ENCODE measurements around the gene ARHGEF1. TPM values are rescaled to one million over a fixed set of nuclear protein-coding genes. Genes with fewer than 3 reads are reported as not detected.
"Not testable (repeated sequence)": the region's sequence is repeated elsewhere in the genome, so short reads cannot be mapped to it uniquely, and the experiment has no call there.

The ARHGEF1 gene
- total RNA-seq, 1 donor from 2014 or later, result 34.7 TPM

DNA sequence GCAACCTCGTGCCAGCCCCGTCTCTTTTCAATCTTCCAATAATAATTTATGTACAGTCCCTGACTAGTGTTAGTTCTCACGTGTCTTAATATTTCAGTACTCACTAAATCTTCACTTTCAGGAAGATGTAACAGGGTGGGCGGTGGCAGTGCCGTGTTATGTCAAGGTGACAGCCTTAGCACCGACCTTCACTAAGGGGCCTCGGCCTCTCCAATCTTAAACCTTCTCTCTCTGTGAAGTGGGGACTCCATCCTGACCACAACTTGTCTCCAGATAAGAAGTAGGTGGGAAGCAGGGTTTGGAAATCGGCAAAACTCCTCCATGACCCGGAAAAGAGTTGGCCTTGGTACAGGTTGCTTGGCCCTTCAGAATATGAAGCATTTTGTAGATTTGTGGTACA, 21.1 kb upstream of the ARHGEF1 start:
- DNase-seq (ENCODE audit: low read depth in 2 of 2), result no peak

DNA sequence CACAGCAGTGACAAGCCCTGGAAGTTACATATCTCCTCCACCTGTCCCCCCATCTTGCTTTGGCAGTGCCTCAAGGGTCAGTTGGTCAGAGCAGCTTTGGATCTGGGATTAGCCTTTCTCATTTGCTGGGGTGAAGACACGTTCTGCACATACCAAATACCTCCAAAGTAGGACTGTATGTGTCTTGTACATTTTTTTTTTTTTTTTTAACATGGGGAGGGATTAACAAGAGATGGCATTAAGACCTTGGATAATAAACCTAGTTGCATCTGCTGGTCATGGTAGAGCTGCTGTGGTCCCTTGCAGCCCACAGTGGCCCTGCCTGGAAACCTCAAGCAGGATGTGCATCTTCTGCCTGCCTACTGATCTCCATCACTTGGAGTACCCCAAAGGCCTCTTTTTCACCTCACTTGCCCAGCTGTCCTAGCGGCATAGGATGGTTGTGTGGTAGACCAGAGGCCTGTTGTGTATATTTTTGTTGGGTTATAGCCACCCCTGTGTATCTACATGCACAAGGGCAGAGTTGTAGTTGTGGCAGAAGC, 20.5 kb upstream of the ARHGEF1 start:
- DNase-seq (ENCODE audit: low read depth in 2 of 2), result no peak

DNA sequence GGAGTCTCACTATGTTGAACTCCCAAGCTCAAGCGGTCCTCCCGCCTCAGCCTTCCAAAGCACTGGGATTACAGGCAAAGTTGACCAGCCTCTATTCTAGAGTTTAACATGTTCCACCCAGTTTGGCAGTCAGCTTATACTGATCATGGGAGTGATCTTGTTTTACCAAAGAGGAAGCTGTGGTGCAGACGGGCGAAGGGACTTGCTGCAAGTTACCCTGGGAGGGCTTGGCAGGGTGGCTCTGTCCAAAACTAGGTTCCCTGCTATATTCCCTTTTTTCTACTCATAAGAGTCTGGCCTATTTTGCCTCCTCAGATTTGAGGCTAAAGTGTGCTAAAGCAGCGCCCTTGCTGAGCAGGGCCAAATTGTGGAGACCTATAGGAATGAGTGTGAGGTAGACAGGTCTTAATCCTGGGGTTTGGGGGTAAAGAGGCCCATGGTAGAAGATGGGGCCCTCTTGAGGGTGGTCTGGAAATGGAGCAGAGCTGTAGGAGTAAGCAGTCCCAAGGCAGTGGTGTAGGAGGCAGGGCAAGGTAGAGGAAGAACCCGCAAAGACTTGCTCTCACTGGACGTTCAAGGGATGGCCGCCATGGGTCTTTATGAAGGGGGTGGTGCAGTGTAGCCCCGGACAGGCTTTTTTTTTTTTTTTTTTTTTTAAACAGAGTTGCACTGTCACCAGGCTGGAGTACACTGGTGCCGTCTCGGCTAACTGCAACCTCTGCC, 19.6 kb upstream of the ARHGEF1 start:
- no peak for DNase-seq (ENCODE audit: low read depth in 2 of 2)

DNA sequence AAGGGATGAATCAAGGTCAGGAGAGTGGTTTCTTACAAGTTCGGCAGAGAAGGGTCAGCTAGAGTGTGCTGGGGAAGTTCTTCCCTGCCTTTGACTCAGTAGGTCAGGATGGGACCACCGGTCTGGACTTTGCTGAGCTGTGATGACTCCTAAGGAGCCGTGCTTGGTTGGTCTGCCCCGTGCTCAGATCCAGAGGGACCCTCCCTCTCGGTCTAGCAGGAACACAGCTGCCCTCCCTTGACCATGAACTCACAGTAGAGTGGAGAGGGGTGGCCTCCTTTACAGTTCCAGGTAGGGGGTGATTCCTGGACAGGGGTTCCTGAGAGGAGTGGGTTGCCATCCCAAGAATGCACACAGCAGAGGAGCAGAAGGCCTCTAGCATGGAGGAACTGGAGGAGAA, 18.6 kb upstream of the ARHGEF1 start:
- no peak for DNase-seq (ENCODE audit: low read depth in 2 of 2)

GRCh38 chr19:41866284-41866683, 16.7 kb upstream of the ARHGEF1 start:
- DNase-seq (ENCODE audit: low read depth in 2 of 2), result no peak

- DNase-seq (ENCODE audit: low read depth in 2 of 2), result no peak
These were observed 14.6 kb upstream of the ARHGEF1 start for GRCh38 chr19:41868120-41868988.

DNA sequence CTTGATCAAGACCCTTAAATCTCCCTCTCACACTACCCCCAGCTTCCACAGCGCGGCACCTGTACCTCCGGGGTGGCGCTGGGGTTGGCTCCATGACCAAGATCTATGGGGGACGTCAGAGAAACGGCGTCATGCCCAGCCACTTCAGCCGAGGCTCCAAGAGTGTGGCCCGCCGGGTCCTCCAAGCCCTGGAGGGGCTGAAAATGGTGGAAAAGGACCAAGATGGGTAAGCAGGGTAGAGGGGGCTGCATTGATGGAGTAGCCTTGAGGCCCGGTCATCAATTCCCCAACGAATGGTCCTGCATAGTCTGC, 14.0 kb upstream of the ARHGEF1 start:
- DNase-seq (ENCODE audit: low read depth in 2 of 2), result no peak

GRCh38 chr19:41869374-41869955, 13.5 kb upstream of the ARHGEF1 start:
- no peak for DNase-seq (ENCODE audit: low read depth in 2 of 2)

DNA sequence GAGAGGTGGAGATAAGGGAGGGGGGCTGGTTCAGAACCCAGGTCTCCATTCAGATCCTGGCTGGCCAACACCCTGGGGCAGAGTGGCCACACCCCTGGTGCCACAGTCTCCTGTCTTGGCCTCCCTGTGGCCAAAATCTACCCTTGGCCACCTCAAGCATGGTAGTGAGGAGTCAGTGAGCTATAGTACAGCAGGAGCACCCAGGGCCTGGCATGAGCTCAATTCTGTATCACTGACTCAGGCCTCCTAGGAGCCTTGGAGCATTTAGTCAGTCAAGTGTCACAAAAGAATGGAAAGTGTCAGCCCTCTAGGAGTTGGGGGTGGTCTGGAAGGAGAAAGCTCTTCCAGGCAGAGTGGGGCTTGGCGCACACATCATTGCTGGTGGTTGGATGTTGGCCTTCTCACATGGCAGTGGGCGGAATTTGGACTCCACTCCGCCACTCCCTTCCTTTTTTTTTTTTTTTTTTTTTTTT, 12.5 kb upstream of the ARHGEF1 start:
- DNase-seq (ENCODE audit: low read depth in 2 of 2), result no peak

GRCh38 chr19:41871573-41872383, 11.2 kb upstream of the ARHGEF1 start:
- DNase-seq (ENCODE audit: low read depth in 2 of 2), result no peak

- DNase-seq (ENCODE audit: low read depth in 2 of 2), result no peak
These were observed 10.6 kb upstream of the ARHGEF1 start for GRCh38 chr19:41872384-41872774.

DNA sequence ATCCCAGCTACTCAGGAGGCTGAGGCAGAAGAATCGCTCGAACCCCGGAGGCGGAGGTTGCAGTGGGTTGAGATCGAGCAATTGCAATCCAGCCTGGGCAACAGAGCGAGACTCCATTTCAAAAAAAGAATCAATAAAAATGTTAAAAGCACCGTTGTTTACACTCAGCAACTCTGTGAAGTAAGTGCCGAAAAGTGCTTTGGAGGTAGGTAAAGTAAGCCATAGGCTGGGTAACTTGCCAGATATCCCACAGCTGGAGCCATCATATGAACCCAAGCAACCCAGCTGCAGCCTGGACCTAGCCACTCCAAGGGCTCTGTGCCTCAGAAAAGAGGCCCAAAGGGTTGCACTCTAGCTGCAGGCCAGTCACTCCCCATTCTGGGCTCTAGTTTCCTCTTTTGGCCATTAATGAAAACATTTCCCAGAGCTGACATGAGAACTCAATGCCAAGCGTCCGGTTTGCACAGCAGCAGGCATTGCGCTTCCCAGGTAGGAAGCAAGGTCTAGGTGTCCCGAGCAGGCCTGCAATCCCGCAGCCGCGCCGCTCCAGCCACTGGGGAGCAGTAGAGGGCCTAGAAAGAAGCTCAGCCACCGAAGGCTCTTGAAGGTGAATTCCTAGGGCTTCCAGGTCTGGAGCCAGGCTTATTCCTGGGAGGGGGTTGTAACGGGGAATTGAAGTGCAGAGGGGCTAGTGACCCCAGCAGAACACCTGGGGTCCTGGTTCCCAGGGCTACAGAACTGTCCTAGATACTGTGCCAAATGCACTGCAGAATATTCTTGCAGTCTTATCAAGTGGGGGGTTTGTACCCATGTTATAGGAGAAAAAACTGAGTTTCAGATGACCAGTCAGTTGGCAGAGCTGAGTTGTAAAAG, 10.0 kb upstream of the ARHGEF1 start:
- DNase-seq (ENCODE audit: low read depth in 2 of 2), result peak; percentile 62 to 73

DNA sequence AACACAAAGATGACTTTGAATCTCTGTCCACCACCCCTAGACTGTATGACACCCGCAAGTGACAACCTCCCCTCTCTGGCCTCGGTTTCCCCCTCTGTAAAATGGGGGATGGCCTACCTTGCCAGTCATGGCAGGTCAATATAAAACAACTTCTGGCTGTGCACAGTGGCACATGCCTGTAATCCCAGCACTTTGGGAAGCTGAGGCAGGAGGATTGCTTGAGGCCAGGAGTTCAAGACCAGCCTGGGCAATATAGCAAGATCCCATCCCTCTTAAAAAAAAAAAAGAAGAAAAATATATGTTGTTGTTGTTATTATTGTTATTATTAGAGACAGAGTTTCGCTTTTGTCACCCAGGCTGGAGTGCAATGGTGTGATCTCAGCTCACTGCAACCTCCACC, 7.0 kb upstream of the ARHGEF1 start:
- not testable (repeated sequence) for DNase-seq (ENCODE audit: low read depth in 2 of 2)

DNA sequence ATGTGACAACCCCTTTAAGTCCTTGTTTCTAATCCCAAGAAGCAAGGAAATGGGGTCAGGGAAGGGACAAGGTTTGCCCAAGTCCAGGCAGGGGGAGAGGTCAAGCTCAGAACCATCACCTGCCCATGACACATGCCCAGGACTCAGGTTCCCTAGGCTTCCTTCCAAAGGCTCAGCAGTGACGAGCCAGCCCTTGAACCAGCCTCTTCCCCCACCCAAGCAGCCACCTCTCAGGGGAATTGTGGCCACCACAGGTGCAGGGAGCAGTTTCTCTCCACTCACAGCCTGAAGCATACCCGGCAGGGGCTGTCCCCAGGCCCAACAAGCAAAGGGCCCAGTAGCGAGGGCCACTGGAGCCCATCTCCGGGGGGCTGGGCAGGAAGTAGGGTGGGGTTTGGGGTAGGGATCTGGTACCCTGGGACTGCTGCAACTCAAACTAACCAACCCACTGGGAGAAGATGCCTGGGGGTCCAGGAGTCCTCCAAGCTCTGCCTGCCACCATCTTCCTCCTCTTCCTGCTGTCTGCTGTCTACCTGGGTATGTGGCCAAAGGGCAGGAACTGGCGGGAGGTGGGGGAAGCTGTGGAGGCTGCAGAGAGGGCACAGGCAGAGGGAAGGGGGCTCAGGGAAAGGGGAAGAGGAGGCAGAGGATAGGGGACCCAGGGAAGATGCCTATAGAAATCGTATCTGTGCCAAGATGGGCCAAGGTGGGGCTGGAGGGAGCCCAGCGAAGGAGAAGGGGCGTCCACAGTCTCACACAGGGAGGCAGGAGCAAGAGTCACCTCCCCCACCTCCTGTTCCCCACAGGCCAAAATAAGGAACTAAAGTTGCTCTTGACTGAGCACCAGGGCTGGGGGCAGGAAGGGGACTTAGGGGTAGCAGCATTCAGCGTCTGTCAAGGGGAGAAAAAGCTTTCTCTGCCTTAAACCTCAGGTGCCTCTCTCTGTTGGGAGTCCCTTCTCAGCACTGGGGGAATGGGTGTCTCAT, 5.8 kb upstream of the ARHGEF1 start, which contains the start of gene CD79A:
Gene CD79A, plus strand, starts transcription at position 433 of the 986 bp plus-strand sequence. Its CDS starts 26 bp downstream, at position 459.
- DNase-seq (ENCODE audit: low read depth in 2 of 2), result no peak

DNA sequence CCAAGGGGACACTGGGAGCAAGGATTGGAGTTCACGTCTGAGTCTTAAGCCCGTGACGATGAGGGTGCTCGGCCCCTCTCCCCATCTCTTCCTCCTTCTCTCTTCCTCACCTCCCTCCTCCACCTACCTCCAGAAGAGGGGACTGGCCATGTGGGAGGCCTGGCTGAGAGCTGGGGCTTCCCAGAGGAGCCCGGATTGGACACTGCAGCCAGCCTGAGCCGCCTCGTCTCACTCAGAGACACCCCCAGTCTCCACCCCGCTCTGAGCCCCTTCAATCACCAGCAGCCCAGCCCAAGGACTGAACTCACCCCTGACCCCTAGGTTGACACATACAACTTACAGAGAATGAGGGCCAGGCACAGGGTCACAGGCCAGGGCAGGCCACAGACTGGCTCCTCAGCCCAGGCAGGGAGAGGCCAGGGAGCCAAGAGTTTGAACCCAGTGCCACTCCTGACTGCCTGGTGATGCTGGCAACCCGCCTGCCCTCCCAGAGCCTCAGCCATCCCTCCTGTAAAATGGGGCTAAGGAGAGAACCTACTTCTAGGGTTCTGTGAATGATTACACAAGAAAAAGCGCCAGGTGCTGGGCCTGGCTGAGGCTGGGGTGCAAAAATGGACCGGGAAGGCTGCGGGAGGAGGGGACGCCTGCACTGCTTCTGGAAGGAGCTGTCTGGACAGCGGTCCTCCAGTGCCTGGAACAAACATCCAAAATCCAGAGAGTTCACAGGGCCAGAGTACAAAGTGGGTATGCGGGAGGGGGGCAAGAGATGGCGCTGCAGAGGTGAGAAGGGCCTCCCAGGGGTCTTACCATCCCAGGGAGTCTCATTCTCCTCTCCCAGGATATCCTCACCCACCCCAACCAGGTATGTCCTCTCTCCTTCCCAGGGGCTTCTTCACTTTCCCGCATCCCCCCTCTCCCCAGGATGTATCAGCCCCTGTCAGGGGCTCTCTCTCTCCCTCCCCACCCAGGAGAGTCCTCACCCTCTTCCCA, 4.8 kb upstream of the ARHGEF1 start:
- no peak for DNase-seq (ENCODE audit: low read depth in 2 of 2)

GRCh38 chr19:41879080-41879479, 3.9 kb upstream of the ARHGEF1 start:
- no peak for DNase-seq (ENCODE audit: low read depth in 2 of 2)

GRCh38 chr19:41879670-41880328, 3.2 kb upstream of the ARHGEF1 start:
- no peak for DNase-seq (ENCODE audit: low read depth in 2 of 2)
